Loucy (cell line): ENCODE results near the gene TUT1.

Source experiments
- EZH2phosphoT487 ChIP-seq: fragments of 200-600 bp; IDR thresholded peaks from 2 replicates; pipeline ENCODE4 v1.6.1; 2018; ENCODE audit warnings: antibody characterized with exemption, mild to moderate bottlenecking, moderate library complexity, borderline replicate concordance
- TF ChIP-seq, protein P1 (sequence below): fragments of 200-600 bp; sonication (generic); conservative IDR thresholded peaks from 2 replicates; pipeline ENCODE4 v1.5.1; 2014; ENCODE audit warnings: mild to moderate bottlenecking, antibody characterized with exemption, low read length

GRCh38 chr11:62605467-62605866 lies 14.1 kb upstream of the TUT1 start:
- TF ChIP-seq, protein P1, sequence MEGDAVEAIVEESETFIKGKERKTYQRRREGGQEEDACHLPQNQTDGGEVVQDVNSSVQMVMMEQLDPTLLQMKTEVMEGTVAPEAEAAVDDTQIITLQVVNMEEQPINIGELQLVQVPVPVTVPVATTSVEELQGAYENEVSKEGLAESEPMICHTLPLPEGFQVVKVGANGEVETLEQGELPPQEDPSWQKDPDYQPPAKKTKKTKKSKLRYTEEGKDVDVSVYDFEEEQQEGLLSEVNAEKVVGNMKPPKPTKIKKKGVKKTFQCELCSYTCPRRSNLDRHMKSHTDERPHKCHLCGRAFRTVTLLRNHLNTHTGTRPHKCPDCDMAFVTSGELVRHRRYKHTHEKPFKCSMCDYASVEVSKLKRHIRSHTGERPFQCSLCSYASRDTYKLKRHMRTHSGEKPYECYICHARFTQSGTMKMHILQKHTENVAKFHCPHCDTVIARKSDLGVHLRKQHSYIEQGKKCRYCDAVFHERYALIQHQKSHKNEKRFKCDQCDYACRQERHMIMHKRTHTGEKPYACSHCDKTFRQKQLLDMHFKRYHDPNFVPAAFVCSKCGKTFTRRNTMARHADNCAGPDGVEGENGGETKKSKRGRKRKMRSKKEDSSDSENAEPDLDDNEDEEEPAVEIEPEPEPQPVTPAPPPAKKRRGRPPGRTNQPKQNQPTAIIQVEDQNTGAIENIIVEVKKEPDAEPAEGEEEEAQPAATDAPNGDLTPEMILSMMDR: no peak
- no peak for TF ChIP-seq EZH2phosphoT487
